Measurements from ENCODE around the gene SMCO4. TPM values are rescaled to one million over a fixed set of nuclear protein-coding genes. Genes with fewer than 3 reads are reported as not detected.

Gene SMCO4
- total RNA-seq, 2 experiments from 2014 or later = 36.1 to 44.1 TPM

- no peak for TF ChIP-seq EZH2phosphoT487 (IDR thresholded peaks at IDR 0.05; ENCODE audit: borderline replicate concordance, low read depth, low read length)
- no peak for TF ChIP-seq CTCF (conservative IDR thresholded peaks at IDR 0.05; ENCODE audit: low read length)
- POLR2A ChIA-PET = interaction anchor here (0.6 to 3.5 kb wide), 3 partner anchors 10 to 115 kb away, joined by 4 to 24 read pairs (median 11); partner anchors contain the start of gene SMCO4
- Histone ChIP-seq H3K4me1 (ENCODE audit: insufficient read depth, low read length, poor library complexity, severe bottlenecking) (peaks cover 82% of the 10 kb centered on the region), H3K9me2 (ENCODE audit: insufficient read depth, low read length) (no peaks in the 10 kb centered on the region), H4K20me1 (ENCODE audit: insufficient read depth, low read length) (no peaks in the 10 kb centered on the region), H3K4me3 (ENCODE audit: low read depth, low read length, poor library complexity, severe bottlenecking) (peak overlapping the region; percentile 56), H2AFZ (ENCODE audit: low read length) (peak overlapping the region; percentile 81; the same call in 1 of the 2 replicates), H3K4me2 (ENCODE audit: low read length) (peak overlapping the region; percentile 83), H3K36me3 (ENCODE audit: insufficient read depth, low read length) (no peaks in the 10 kb centered on the region), H3K27ac (ENCODE audit: low read depth, low read length, poor library complexity, severe bottlenecking) (peak overlapping the region; percentile 71), H3K79me2 (ENCODE audit: insufficient read depth, low read depth, low read length) (peaks cover 32% of the 10 kb centered on the region; the same call in 1 of the 2 replicates), H3K9me3 (ENCODE audit: low read length) (no peaks in the 10 kb centered on the region)
- CTCF ChIA-PET (ENCODE audit: unreplicated experiment) = no interaction called here
- intact Hi-C loops (cut with micrococcal nuclease; ENCODE audit: unreplicated experiment) = loop anchor here (1.0 kb wide), 1 partner anchor 17 kb away; no protein-coding TSS in a partner anchor
- DNase-seq (ENCODE audit: low spot score) = peak; percentile 50
- BruUV-seq (replicated peaks) = no TSS peak
Measured at GRCh38 chr11:93525601-93526345, 17.4 kb downstream of the SMCO4 start.

DNA sequence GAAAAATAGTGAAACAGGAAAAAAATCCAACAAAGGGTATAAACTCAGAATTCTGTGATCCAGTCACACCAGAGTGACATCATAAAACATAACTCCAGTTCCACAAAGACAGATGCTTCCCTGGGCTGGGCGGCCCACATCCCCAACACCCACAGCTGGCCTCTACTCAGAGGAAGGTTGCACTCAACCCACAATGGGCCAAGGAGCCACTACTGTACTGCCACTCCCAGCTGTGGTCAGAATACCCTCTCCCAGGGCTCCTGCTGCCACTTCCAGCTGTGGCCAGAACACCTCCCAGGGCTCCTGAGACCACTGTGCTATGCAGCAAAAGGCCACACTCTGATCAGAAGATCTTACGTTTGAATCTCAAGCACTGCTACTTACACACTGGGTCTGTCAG is 18.3 kb downstream of the SMCO4 start:
- POLR2A ChIA-PET = interaction anchor here (1.1 to 3.5 kb wide), 6 partner anchors 9 to 119 kb away, joined by 3 to 24 read pairs (median 6); partner anchors contain the start of gene SMCO4
- Histone ChIP-seq H4K20me1 (ENCODE audit: insufficient read depth, low read length) (no peaks in the 10 kb centered on the region), H3K4me1 (ENCODE audit: insufficient read depth, low read length, poor library complexity, severe bottlenecking) (peaks cover 91% of the 10 kb centered on the region), H3K4me2 (ENCODE audit: low read length) (peak overlapping the region; percentile 83), H3K4me3 (ENCODE audit: low read depth, low read length, poor library complexity, severe bottlenecking) (peak overlapping the region; percentile 56), H3K9me3 (ENCODE audit: low read length) (no peaks in the 10 kb centered on the region), H3K9me2 (ENCODE audit: insufficient read depth, low read length) (no peaks in the 10 kb centered on the region), H3K27ac (ENCODE audit: low read depth, low read length, poor library complexity, severe bottlenecking) (peak overlapping the region; percentile 71), H3K79me2 (ENCODE audit: insufficient read depth, low read depth, low read length) (peaks cover 35% of the 10 kb centered on the region; the same call in 1 of the 2 replicates), H2AFZ (ENCODE audit: low read length) (peak overlapping the region; percentile 81; the same call in 1 of the 2 replicates), H3K36me3 (ENCODE audit: insufficient read depth, low read length) (no peaks in the 10 kb centered on the region)
- intact Hi-C loops (cut with micrococcal nuclease; ENCODE audit: unreplicated experiment) = loop anchor here (1.0 to 5.0 kb wide), 2 partner anchors 17 to 113 kb away; no protein-coding TSS in a partner anchor
- CTCF ChIA-PET (ENCODE audit: unreplicated experiment) = no interaction called here
- DNase-seq (ENCODE audit: low spot score) = peak; percentile 34
- TF ChIP-seq CTCF (conservative IDR thresholded peaks at IDR 0.05; ENCODE audit: low read length) = no peak
- TF ChIP-seq EZH2phosphoT487 (IDR thresholded peaks at IDR 0.05; ENCODE audit: borderline replicate concordance, low read depth, low read length) = no peak
- no TSS peak for BruUV-seq (replicated peaks)
